Esophagus muscularis mucosa (tissue), 4 donors: ENCODE measurements around the gene B3GLCT. TPM values are rescaled to one million over a fixed set of nuclear protein-coding genes. Genes with fewer than 3 reads are reported as not detected.

ENCODE experiments used
- DNase-seq: peaks from one replicate; pipeline ENCODE4 v3.0.0-alpha.2; 2017; ENCODE audit errors: extremely low spot score
- H3K27ac ChIP-seq, 4 donors: fragments of 200-600 bp; sonication (generic); replicated peaks in 1 of 4; 1 replicate in 3 of 4; 2 replicates in 1 of 4; pipeline ENCODE4 v1.5.1; 2016 to 2019; ENCODE audit warnings: mild to moderate bottlenecking in 1 of 4
- H3K27me3 ChIP-seq, 4 donors: fragments of 200-600 bp; sonication (generic); one replicate each; pipeline versions ENCODE4 v1.5.1 to v1.6.0; 2016 to 2019
- H3K36me3 ChIP-seq, 4 donors: fragments of 200-600 bp; sonication (generic); one replicate each; pipeline ENCODE4 v1.5.1; 2016 to 2019
- H3K4me1 ChIP-seq, 4 donors: fragments of 200-600 bp; sonication (generic); one replicate each; pipeline ENCODE4 v1.5.1; 2016 to 2019
- H3K4me3 ChIP-seq, 4 donors: fragments of 200-600 bp; sonication (generic); 1 replicate in 2 of 4; 2 replicates in 2 of 4; pipeline ENCODE4 v1.5.1; 2016 to 2019; ENCODE audit warnings: mild to moderate bottlenecking in 4 of 4, moderate library complexity in 1 of 4
- H3K9me3 ChIP-seq, 4 donors: fragments of 200-600 bp; sonication (generic); 1 replicate in 3 of 4; 2 replicates in 1 of 4; pipeline ENCODE4 v1.5.1; 2016 to 2019
- EP300 ChIP-seq: sonication (generic); formaldehyde crosslinking; IDR thresholded peaks from one replicate; pipeline ENCODE4 v1.6.1; 2017; ENCODE audit warnings: antibody characterized with exemption
- POLR2A ChIP-seq: fragments of 450-650 bp; IDR thresholded peaks from one replicate; pipeline ENCODE4 v1.6.1; 2017; ENCODE audit warnings: antibody characterized with exemption, moderate library complexity, mild to moderate bottlenecking, low read depth
- POLR2AphosphoS5 ChIP-seq, 2 donors: sonication (generic); formaldehyde crosslinking; IDR thresholded peaks; one replicate each; pipeline ENCODE4 v1.6.1; 2017; ENCODE audit warnings: antibody characterized with exemption in 2 of 2
- WGBS: methylation state at CpG from one replicate; pipeline ENCODE4 v1.1.5; 2018; 5-methylcytosine and 5-hydroxymethylcytosine counted together
- intact Hi-C: fragments of 100-400 bp; cut with DNase I; formaldehyde crosslinking; loops from one replicate; pipeline ENCODE4 v1.15.1; 2023
- total RNA-seq, 4 donors: library from RNA; depleted of rRNA; stranded (reverse); fragments of >200 nt; gene quantifications; one replicate each; pipeline versions ENCODE4 v1.1.0 to v1.2.1, GENCODE V29; 2016
- TF ChIP-seq, protein P1 (sequence below), 3 experiments: fragments of 200-600 bp in 2 of 3; fragments of 450-650 bp in 1 of 3; sonication (generic) in 2 of 3; IDR thresholded peaks; one replicate each; pipeline ENCODE4 v1.5.1; 2017 to 2019; ENCODE audit warnings: antibody characterized with exemption in 3 of 3, mild to moderate bottlenecking in 2 of 3, moderate library complexity in 1 of 3

The B3GLCT gene
- total RNA-seq, 4 donors from 2014 or later = 5.2 to 8.8 (median 5.6) TPM

DNA sequence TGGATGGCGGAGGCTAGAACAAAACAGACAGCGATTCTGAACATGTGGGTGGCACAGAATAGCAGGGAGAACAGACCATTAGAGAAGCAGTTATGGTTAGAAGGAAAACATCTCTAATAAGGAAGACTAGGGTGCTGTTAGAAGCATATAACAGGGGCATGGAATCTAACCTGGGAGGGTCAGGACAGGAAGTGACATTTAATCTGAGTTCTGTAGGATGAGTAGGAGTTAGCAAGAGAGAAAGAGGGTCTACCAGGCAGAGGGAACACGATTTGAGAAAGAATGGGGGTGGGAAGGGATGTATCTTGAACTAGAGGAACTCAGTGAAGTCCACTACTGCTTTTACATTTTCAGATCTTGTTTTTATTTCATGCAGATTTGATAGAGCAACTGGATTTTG lies 48.6 kb downstream of the B3GLCT start:
- no peak for DNase-seq
- Histone ChIP-seq H3K9me3 (no peaks in the 10 kb centered on the region), H3K27ac (no peak overlapping the region), H3K27me3 (no peaks in the 10 kb centered on the region), H3K4me1 (peaks cover 0 to 6% (median 3%) of the 10 kb centered on the region in 4 donors), H3K36me3 (peaks cover 0 to 21% (median 3%) of the 10 kb centered on the region in 4 donors), H3K4me3 (no peak overlapping the region)
- WGBS = 84% methylated on average over 3 of the region's 3 CpGs
- intact Hi-C loops = no loop called here
- TF ChIP-seq POLR2AphosphoS5 (IDR thresholded peaks at IDR 0.05) (no peak), POLR2A (no peak), EP300 (no peak)
- TF ChIP-seq, protein P1, sequence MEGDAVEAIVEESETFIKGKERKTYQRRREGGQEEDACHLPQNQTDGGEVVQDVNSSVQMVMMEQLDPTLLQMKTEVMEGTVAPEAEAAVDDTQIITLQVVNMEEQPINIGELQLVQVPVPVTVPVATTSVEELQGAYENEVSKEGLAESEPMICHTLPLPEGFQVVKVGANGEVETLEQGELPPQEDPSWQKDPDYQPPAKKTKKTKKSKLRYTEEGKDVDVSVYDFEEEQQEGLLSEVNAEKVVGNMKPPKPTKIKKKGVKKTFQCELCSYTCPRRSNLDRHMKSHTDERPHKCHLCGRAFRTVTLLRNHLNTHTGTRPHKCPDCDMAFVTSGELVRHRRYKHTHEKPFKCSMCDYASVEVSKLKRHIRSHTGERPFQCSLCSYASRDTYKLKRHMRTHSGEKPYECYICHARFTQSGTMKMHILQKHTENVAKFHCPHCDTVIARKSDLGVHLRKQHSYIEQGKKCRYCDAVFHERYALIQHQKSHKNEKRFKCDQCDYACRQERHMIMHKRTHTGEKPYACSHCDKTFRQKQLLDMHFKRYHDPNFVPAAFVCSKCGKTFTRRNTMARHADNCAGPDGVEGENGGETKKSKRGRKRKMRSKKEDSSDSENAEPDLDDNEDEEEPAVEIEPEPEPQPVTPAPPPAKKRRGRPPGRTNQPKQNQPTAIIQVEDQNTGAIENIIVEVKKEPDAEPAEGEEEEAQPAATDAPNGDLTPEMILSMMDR (IDR thresholded peaks at IDR 0.05) = no peak

DNA sequence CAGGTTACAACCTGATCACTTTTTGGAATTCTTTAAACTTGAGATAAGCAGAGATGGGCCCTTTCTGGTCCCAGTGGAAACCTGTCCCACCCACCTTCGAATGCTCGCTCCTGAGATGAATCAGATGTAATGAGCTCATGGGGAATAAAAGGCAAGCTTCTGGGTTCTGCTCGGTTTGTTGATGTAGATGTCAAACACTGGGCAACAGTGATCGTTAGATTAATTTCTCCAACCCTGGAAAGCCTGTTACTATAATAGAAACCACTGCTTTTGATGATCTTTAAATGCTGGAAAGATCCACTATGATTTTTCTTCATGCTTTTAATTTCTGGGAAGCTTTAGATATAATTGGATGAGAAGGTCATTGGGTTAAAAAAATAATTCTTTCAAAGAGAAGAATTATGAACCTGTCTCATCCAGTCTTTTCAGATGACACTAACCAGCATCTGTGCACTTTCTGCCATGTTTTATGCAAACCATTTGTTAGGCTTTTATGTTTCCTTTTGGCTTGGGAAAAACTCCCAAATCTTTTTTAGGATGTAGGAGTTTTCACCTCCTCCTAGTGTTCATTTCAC lies 49.3 kb downstream of the B3GLCT start:
- Histone ChIP-seq H3K27me3 (no peaks in the 10 kb centered on the region), H3K27ac (no peak overlapping the region), H3K4me3 (no peak overlapping the region), H3K9me3 (no peaks in the 10 kb centered on the region), H3K4me1 (peaks cover 0 to 6% (median 3%) of the 10 kb centered on the region in 4 donors), H3K36me3 (peaks cover 0 to 21% (median 3%) of the 10 kb centered on the region in 4 donors)
- 37% methylated on average over 4 of the region's 4 CpGs for WGBS
- intact Hi-C loops = no loop called here
- TF ChIP-seq EP300 (no peak), POLR2A (no peak), POLR2AphosphoS5 (IDR thresholded peaks at IDR 0.05) (no peak)
- TF ChIP-seq, protein P1 (IDR thresholded peaks at IDR 0.05) = no peak
- no peak for DNase-seq

DNA sequence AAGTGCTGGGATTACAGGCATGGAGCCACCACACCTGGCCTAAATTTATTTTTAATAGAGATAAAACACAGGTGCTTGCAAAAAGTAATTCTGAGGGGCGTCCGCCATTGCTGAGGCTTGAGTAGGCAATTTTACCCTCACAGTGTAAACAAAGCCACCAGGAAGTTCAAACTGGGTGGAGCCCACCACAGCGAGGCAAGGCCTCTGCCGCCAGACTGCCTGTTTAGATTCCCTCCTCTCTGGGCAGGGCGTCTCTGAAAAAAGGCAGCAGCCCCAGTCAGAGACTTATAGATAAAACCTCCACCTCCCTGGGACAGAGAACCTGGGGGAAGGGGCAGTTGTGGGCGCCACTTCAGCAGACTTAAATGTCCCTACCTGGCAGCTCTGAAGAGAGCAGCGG lies 50.7 kb downstream of the B3GLCT start:
- TF ChIP-seq POLR2AphosphoS5 (IDR thresholded peaks at IDR 0.05) (no peak), POLR2A (no peak), EP300 (no peak)
- TF ChIP-seq, protein P1 (IDR thresholded peaks at IDR 0.05) = no peak
- Histone ChIP-seq H3K9me3 (peaks cover 0 to 6% (median 0%) of the 10 kb centered on the region in 4 donors), H3K36me3 (peaks cover 0 to 21% (median 3%) of the 10 kb centered on the region in 4 donors), H3K27ac (no peak overlapping the region), H3K4me3 (no peak overlapping the region), H3K27me3 (no peaks in the 10 kb centered on the region), H3K4me1 (peaks cover 0 to 6% (median 3%) of the 10 kb centered on the region in 4 donors)
- WGBS = 77% methylated on average over 7 of the region's 7 CpGs
- DNase-seq = no peak
- intact Hi-C loops = no loop called here

DNA sequence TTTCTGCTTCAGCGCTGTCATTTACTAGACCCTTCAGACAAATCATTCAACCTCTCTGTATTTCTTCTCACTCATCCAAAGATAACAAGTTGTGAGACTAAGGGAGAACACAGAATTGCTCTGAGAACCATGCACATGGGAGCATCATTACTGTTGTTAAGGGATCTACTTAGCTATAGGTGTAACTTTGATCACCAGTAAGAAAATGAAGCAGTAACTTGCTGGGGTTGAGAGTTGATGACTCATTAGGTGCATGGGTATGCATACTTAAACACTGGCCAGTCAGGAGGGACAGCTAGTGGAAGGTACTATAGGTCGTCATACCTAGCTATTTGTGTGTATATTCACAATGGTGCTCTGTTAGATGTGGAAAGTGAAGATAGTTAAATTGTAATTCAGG lies 61.5 kb downstream of the B3GLCT start:
- intact Hi-C loops = no loop called here
- no peaks in the 10 kb centered on the region for H3K4me1 ChIP-seq
- TF ChIP-seq EP300 (no peak), POLR2AphosphoS5 (IDR thresholded peaks at IDR 0.05) (no peak)
- peaks cover 0 to 36% (median 6%) of the 10 kb centered on the region in 4 donors for H3K36me3 ChIP-seq
- no peak overlapping the region for H3K4me3 ChIP-seq
- no peak overlapping the region for H3K27ac ChIP-seq
- H3K9me3 ChIP-seq = peaks cover 0 to 16% (median 11%) of the 10 kb centered on the region in 4 donors
- WGBS = 100% methylated on average over 2 of the region's 2 CpGs
- H3K27me3 ChIP-seq = no peaks in the 10 kb centered on the region
- no peak for DNase-seq

DNA sequence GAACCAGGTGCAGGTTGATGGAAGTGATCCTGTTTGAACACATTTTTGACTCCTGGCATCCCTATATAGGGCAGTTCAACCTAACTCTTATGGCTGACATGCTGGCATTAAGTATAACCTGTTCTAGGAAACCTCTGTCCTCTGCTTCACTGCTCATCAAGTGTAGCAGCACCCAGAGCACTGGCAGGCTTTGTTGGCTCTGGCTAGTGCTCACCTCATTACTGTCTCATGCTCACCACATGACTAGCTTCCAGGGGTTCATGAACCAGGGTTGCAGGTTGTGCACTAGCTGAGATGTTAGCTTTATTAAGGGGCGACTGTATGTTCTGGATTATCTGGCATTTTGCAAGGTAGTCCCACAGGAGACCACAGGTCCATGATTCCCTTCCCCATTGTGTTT lies 63.6 kb downstream of the B3GLCT start:
- Histone ChIP-seq H3K4me1 (peaks cover 0 to 5% (median 0%) of the 10 kb centered on the region in 4 donors), H3K4me3 (no peak overlapping the region), H3K27me3 (no peaks in the 10 kb centered on the region), H3K9me3 (peaks cover 0 to 5% (median under 1%) of the 10 kb centered on the region in 4 donors), H3K27ac (no peak overlapping the region), H3K36me3 (peaks cover 0 to 36% (median 6%) of the 10 kb centered on the region in 4 donors)
- TF ChIP-seq EP300 (no peak), POLR2A (no peak), POLR2AphosphoS5 (IDR thresholded peaks at IDR 0.05) (no peak)
- TF ChIP-seq, protein P1 (IDR thresholded peaks at IDR 0.05) = no peak
- DNase-seq = no peak
- intact Hi-C loops = no loop called here
- 100% methylated on average over 1 of the region's 1 CpG for WGBS
